Measurements from ENCODE around the gene COL15A1.

COL15A1 gene

DNA sequence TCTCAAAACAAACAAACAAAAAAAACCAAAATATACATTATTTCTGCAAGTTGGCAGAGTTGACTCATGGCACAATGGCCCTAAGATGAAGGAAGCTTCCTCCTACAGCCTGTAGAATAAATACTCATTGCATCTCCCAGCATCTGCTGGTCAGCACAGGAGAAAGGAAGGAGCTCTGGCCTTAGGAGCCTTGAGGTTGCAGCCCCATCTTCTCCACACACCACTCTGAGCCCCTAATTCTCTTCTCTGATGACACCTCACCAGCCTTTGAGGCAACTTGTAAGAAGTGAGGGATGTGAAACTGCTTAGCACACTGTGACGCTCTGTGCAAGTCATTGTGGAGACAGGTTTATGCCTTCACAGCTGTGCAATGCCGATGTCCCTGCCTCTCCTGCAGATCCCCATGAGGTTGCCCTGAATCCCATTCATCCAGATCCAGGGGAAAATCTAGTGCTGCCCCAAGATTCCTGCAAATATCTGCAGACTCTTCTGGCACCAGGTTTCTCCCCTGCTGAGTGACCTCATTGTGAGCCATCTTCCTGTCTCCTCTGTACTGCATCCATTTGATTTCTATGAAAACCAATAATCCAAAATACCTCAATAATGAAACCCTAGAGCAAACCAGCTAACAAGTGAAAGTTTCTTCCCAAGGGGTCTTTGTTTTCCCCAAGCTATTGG, 95.9 kb downstream of the COL15A1 start:
- H3K4me3 ChIP-seq (ENCODE audit: low read length, poor library complexity, severe bottlenecking): no peak overlapping the region

GRCh38 chr9:99040251-99040900, 96.7 kb downstream of the COL15A1 start:
- H3K36me3 ChIP-seq (ENCODE audit: insufficient read depth, low read length): no peaks in the 10 kb centered on the region
- H3K27me3 ChIP-seq (ENCODE audit: insufficient read depth, low read length, poor library complexity, severe bottlenecking): no peaks in the 10 kb centered on the region
- H3K4me3 ChIP-seq (ENCODE audit: low read length, poor library complexity, severe bottlenecking): no peak overlapping the region
- H2AFZ ChIP-seq (ENCODE audit: low read length): 0 out of 2 replicates have a peak overlapping the region, but pooled peaks have one; percentile 46
- peak overlapping the region; percentile 56 for H3K4me2 ChIP-seq (ENCODE audit: low read depth, low read length, poor library complexity, severe bottlenecking)
- peak overlapping the region; percentile 38 for H3K9ac ChIP-seq (ENCODE audit: low read depth, low read length, poor library complexity, severe bottlenecking)
- H4K20me1 ChIP-seq (ENCODE audit: insufficient read depth, low read length, poor library complexity, severe bottlenecking): no peaks in the 10 kb centered on the region
- TF ChIP-seq EZH2phosphoT487 (IDR thresholded peaks at IDR 0.05; ENCODE audit: borderline replicate concordance) (no peak), CTCF (conservative IDR thresholded peaks at IDR 0.05; ENCODE audit: low read length) (no peak)
- H3K4me1 ChIP-seq (ENCODE audit: insufficient read depth, low read length, poor library complexity, severe bottlenecking): peaks cover 34% of the 10 kb centered on the region
- no peaks in the 10 kb centered on the region for H3K79me2 ChIP-seq (ENCODE audit: insufficient read depth, low read length)
- no peaks in the 10 kb centered on the region for H3K9me3 ChIP-seq (ENCODE audit: insufficient read depth, low read depth, low read length)
- H3K9me2 ChIP-seq (replicated peaks; ENCODE audit: low read depth, low read length): no peaks in the 10 kb centered on the region
- H3F3A ChIP-seq (ENCODE audit: low read depth): no peaks in the 10 kb centered on the region

More for the DNA sequence above, 95.9 kb downstream of the COL15A1 start:
- H4K20me1 ChIP-seq (ENCODE audit: insufficient read depth, low read length, poor library complexity, severe bottlenecking): no peaks in the 10 kb centered on the region
- H3F3A ChIP-seq (ENCODE audit: low read depth): no peaks in the 10 kb centered on the region
- H3K4me1 ChIP-seq (ENCODE audit: insufficient read depth, low read length, poor library complexity, severe bottlenecking): peaks cover 33% of the 10 kb centered on the region
- H3K9me2 ChIP-seq (replicated peaks; ENCODE audit: low read depth, low read length): no peaks in the 10 kb centered on the region
- no peak overlapping the region for H3K9ac ChIP-seq (ENCODE audit: low read depth, low read length, poor library complexity, severe bottlenecking)
- TF ChIP-seq CTCF (conservative IDR thresholded peaks at IDR 0.05; ENCODE audit: low read length) (no peak), EZH2phosphoT487 (IDR thresholded peaks at IDR 0.05; ENCODE audit: borderline replicate concordance) (no peak)
- no peaks in the 10 kb centered on the region for H3K9me3 ChIP-seq (ENCODE audit: insufficient read depth, low read depth, low read length)
- no peaks in the 10 kb centered on the region for H3K27me3 ChIP-seq (ENCODE audit: insufficient read depth, low read length, poor library complexity, severe bottlenecking)
- no peak overlapping the region for H3K4me2 ChIP-seq (ENCODE audit: low read depth, low read length, poor library complexity, severe bottlenecking)
- H3K36me3 ChIP-seq (ENCODE audit: insufficient read depth, low read length): no peaks in the 10 kb centered on the region
- no peaks in the 10 kb centered on the region for H3K79me2 ChIP-seq (ENCODE audit: insufficient read depth, low read length)
- peak overlapping the region; percentile 46; the same call in 1 of the 2 replicates for H2AFZ ChIP-seq (ENCODE audit: low read length)

GRCh38 chr9:99040911-99041582, 97.3 kb downstream of the COL15A1 start:
- peak overlapping the region; percentile 56 for H3K4me2 ChIP-seq (ENCODE audit: low read depth, low read length, poor library complexity, severe bottlenecking)
- H3K79me2 ChIP-seq (ENCODE audit: insufficient read depth, low read length): no peaks in the 10 kb centered on the region
- no peaks in the 10 kb centered on the region for H3K9me3 ChIP-seq (ENCODE audit: insufficient read depth, low read depth, low read length)
- TF ChIP-seq CTCF (conservative IDR thresholded peaks at IDR 0.05; ENCODE audit: low read length) (no peak), EZH2phosphoT487 (IDR thresholded peaks at IDR 0.05; ENCODE audit: borderline replicate concordance) (no peak)
- no peaks in the 10 kb centered on the region for H3K36me3 ChIP-seq (ENCODE audit: insufficient read depth, low read length)
- peak overlapping the region; percentile 38 for H3K9ac ChIP-seq (ENCODE audit: low read depth, low read length, poor library complexity, severe bottlenecking)
- H3K9me2 ChIP-seq (replicated peaks; ENCODE audit: low read depth, low read length): no peaks in the 10 kb centered on the region
- no peaks in the 10 kb centered on the region for H3F3A ChIP-seq (ENCODE audit: low read depth)
- no peaks in the 10 kb centered on the region for H4K20me1 ChIP-seq (ENCODE audit: insufficient read depth, low read length, poor library complexity, severe bottlenecking)
- H3K4me1 ChIP-seq (ENCODE audit: insufficient read depth, low read length, poor library complexity, severe bottlenecking): peaks cover 34% of the 10 kb centered on the region
- H3K4me3 ChIP-seq (ENCODE audit: low read length, poor library complexity, severe bottlenecking): peak overlapping the region; percentile 13
- H2AFZ ChIP-seq (ENCODE audit: low read length): no peak overlapping the region
- H3K27me3 ChIP-seq (ENCODE audit: insufficient read depth, low read length, poor library complexity, severe bottlenecking): no peaks in the 10 kb centered on the region
